ENCODE results near the gene SPECC1. TPM values are rescaled to one million over a fixed set of nuclear protein-coding genes. Genes with fewer than 3 reads are reported as not detected.
A peak's percentile ranks its signal among the peaks of the same experiment; 100 is the strongest.

Gene SPECC1
- total and polyA plus RNA-seq, 10 of the 15 experiments (the other 5 are each of a cell fraction or from before 2014, with no cell fraction given) = 6.4 to 40.6 (median 23.9) TPM

GRCh38 chr17:20121359-20122253 is 112.4 kb downstream of the SPECC1 start:
- Histone ChIP-seq H3K9me3 (replicated peaks; ENCODE audit: control insufficient read depth, insufficient read depth, low read length) (no peaks in the 10 kb centered on the region), H4K20me1 (ENCODE audit: control insufficient read depth, insufficient read depth) (no peaks in the 10 kb centered on the region; the same call in 1 of the 2 replicates), H3K27ac (ENCODE audit: control insufficient read depth, insufficient read depth) (no peak overlapping the region), H3K9ac (ENCODE audit: control insufficient read depth, insufficient read depth, low read length) (no peak overlapping the region), H3K4me3 (no peak overlapping the region), H3K27me3 (replicated peaks in 1 of 2; ENCODE audit: control insufficient read depth in 2 of 2, insufficient read depth in 2 of 2, low read length in 1 of 2) (no peaks in the 10 kb centered on the region), H3K79me2 (ENCODE audit: control insufficient read depth, insufficient read depth, low read length) (no peaks in the 10 kb centered on the region), H3K4me1 (ENCODE audit: control insufficient read depth, insufficient read depth, low read length) (no peaks in the 10 kb centered on the region), H3K4me2 (ENCODE audit: control insufficient read depth, insufficient read depth) (no peak overlapping the region), H2AFZ (ENCODE audit: control insufficient read depth, low read depth, low read length) (no peak overlapping the region), H3K36me3 (ENCODE audit: control insufficient read depth in 2 of 2, insufficient read depth in 2 of 2, low read length in 1 of 2) (no peaks in the 10 kb centered on the region)
- in situ Hi-C loops (cut with MboI) = no loop called here
- intact Hi-C loops (cut with micrococcal nuclease; ENCODE audit: unreplicated experiment) = loop anchor here (2.0 kb wide), 2 partner anchors 105 to 199 kb away; no protein-coding TSS in a partner anchor
- FAIRE-seq (peak; percentile 94), ATAC-seq (peak; percentile 92), DNase-seq (ENCODE audit: low read depth, low spot score) (peak; percentile 23)
- 39% methylated on average over 11 of the region's 11 CpGs for WGBS (ENCODE audit: insufficient coverage, insufficient replicate concordance, low lambda C conversion rate, missing lambda C conversion rate)
- RAD21 ChIA-PET (ENCODE audit: unreplicated experiment) = interaction anchor here (0.6 to 1.2 kb wide), 5 partner anchors 32 to 166 kb away, joined by 3 to 7 read pairs (median 4); no protein-coding TSS in a partner anchor
- BruUV-seq (replicated peaks) = no TSS peak
- SMC1A ChIA-PET (ENCODE audit: uncharacterized antibody, unreplicated experiment) = interaction anchor here (1.2 to 2.9 kb wide), 3 partner anchors 106 to 195 kb away, joined by 3 to 12 read pairs (median 6); no protein-coding TSS in a partner anchor
- POLR2A ChIA-PET = no interaction called here
- CTCF ChIA-PET = interaction anchor here (0.6 to 4.4 kb wide), 21 partner anchors 9 to 199 kb away, joined by 3 to 28 read pairs (median 3); no protein-coding TSS in a partner anchor
- TF ChIP-seq YBX1 (IDR thresholded peaks at IDR 0.05) = no peak
- no peak for TF ChIP-seq ZNF24 (IDR thresholded peaks at IDR 0.05)
- TF ChIP-seq DPF2 (IDR thresholded peaks at IDR 0.05) = no peak
- TF ChIP-seq JUNB (IDR thresholded peaks at IDR 0.05) = no peak
- peak; percentile 65 for TF ChIP-seq NR2F1 (conservative IDR thresholded peaks at IDR 0.05)
- TF ChIP-seq ZSCAN29 (IDR thresholded peaks at IDR 0.05) = no peak
- peak; percentile 98 for TF ChIP-seq RAD21 (IDR thresholded peaks at IDR 0.05; ENCODE audit: insufficient read depth, low read depth, low read length)
- no peak for TF ChIP-seq ASH2L (IDR thresholded peaks at IDR 0.05; ENCODE audit: borderline replicate concordance, low read depth)
- no peak for TF ChIP-seq CBX5 (IDR thresholded peaks at IDR 0.05; ENCODE audit: low read depth)
- TF ChIP-seq SMC3 (IDR thresholded peaks at IDR 0.05; ENCODE audit: borderline replicate concordance, low read length) = peak; percentile 93
- TF ChIP-seq NFIC (IDR thresholded peaks at IDR 0.05; ENCODE audit: low read depth, low read length) = no peak
- TF ChIP-seq HDAC6 (IDR thresholded peaks at IDR 0.05; ENCODE audit: unreplicated experiment) = no peak
- TF ChIP-seq SREBF1 (IDR thresholded peaks at IDR 0.05; ENCODE audit: low read length) = no peak
- TF ChIP-seq KLF5 (IDR thresholded peaks at IDR 0.05; ENCODE audit: partially characterized antibody) = no peak
- no peak for TF ChIP-seq RFX5 (IDR thresholded peaks at IDR 0.05; ENCODE audit: low read depth, low read length)
- TF ChIP-seq CTCF (IDR thresholded peaks at IDR 0.05 in 2 of 3, conservative IDR thresholded peaks at IDR 0.05 in 1 of 3; ENCODE audit: control insufficient read depth in 2 of 3, extremely low read depth in 1 of 3, insufficient read depth in 1 of 3, low read depth in 3 of 3, low read length in 3 of 3) = peak; percentile 79 to 95 (median 91)
- TF ChIP-seq PBX3 (IDR thresholded peaks at IDR 0.05; ENCODE audit: insufficient replicate concordance, low read depth, low read length) = no peak
- TF ChIP-seq NR2C1 (IDR thresholded peaks at IDR 0.05) = no peak
